ENCODE measurements around the gene HOXB5. TPM values are rescaled to one million over a fixed set of nuclear protein-coding genes. Genes with fewer than 3 reads are reported as not detected.

The HOXB5 gene
- total and polyA plus RNA-seq, 12 donors: 0.06 to 0.18 (median 0.15) TPM; not detected in 9

- Histone ChIP-seq H3K9me3 (no peaks in the 10 kb centered on the region), H3K4me3 (no peak overlapping the region), H3K36me3 (no peaks in the 10 kb centered on the region), H3K27me3 (peaks cover 42 to 100% (median 100%) of the 10 kb centered on the region in 7 donors), H3K27ac (no peak overlapping the region), H3K4me1 (peaks cover 0 to 11% (median 4%) of the 10 kb centered on the region in 9 donors)
- WGBS, 2 donors: 3 to 4% methylated on average over 29 of the region's 29 CpGs
- DNase-seq: no peak
- TF ChIP-seq CTCF (IDR thresholded peaks at IDR 0.05): no peak
- no peak for ATAC-seq
- intact Hi-C loops (cut with DNase I): no loop called here
Measured at GRCh38 chr17:48641541-48642058, 48.0 kb upstream of the HOXB5 start.

- no peak for TF ChIP-seq CTCF (IDR thresholded peaks at IDR 0.05)
- DNase-seq (no peak), ATAC-seq (no peak)
- no peak overlapping the region for H3K27ac ChIP-seq
- intact Hi-C loops (cut with DNase I): no loop called here
- H3K4me3 ChIP-seq: no peak overlapping the region
- peaks cover 0 to 12% (median 0%) of the 10 kb centered on the region in 9 donors for H3K4me1 ChIP-seq
- 32 to 40% methylated on average over 1 of the region's 1 CpG for WGBS, 2 donors
- H3K9me3 ChIP-seq: no peaks in the 10 kb centered on the region
- H3K27me3 ChIP-seq: peaks cover 36 to 100% (median 100%) of the 10 kb centered on the region in 7 donors
- H3K36me3 ChIP-seq: no peaks in the 10 kb centered on the region
Measured at GRCh38 chr17:48640858-48641180, 47.2 kb upstream of the HOXB5 start.

- WGBS, 2 donors: 43% methylated on average over 6 of the region's 6 CpGs
- no peak for DNase-seq
- H3K36me3 ChIP-seq: no peaks in the 10 kb centered on the region
- no peak overlapping the region for H3K4me3 ChIP-seq
- no peak for ATAC-seq
- intact Hi-C loops (cut with DNase I): no loop called here
- no peak overlapping the region for H3K27ac ChIP-seq
- H3K9me3 ChIP-seq: no peaks in the 10 kb centered on the region
- TF ChIP-seq CTCF (IDR thresholded peaks at IDR 0.05): no peak
- peaks cover 0 to 12% (median 0%) of the 10 kb centered on the region in 9 donors for H3K4me1 ChIP-seq
- H3K27me3 ChIP-seq: peaks cover 38 to 100% (median 100%) of the 10 kb centered on the region in 7 donors
Measured at GRCh38 chr17:48639982-48640857, 46.6 kb upstream of the HOXB5 start.

GRCh38 chr17:48639136-48639535, 45.6 kb upstream of the HOXB5 start:
- TF ChIP-seq CTCF (IDR thresholded peaks at IDR 0.05): no peak
- Histone ChIP-seq H3K27ac (no peak overlapping the region), H3K4me3 (no peak overlapping the region), H3K36me3 (no peaks in the 10 kb centered on the region), H3K4me1 (peaks cover 0 to 12% (median 0%) of the 10 kb centered on the region in 9 donors), H3K9me3 (no peaks in the 10 kb centered on the region), H3K27me3 (peaks cover 49 to 100% (median 100%) of the 10 kb centered on the region in 7 donors)
- no peak for ATAC-seq
- DNase-seq: no peak
- intact Hi-C loops (cut with DNase I): no loop called here
- 8 to 23% methylated on average over 5 of the region's 5 CpGs for WGBS, 2 donors
